IMR-90 (cell line): Measurements from ENCODE around the gene LAMP5. TPM values are rescaled to one million over a fixed set of nuclear protein-coding genes. Genes with fewer than 3 reads are reported as not detected.

ENCODE experiments used
- ATAC-seq: fragments of 200-7000 bp; cut with Tn5 transposase; 2 replicates; pipeline ENCODE4 v1.9.1; 2020; ENCODE audit warnings: low read depth, mild to moderate bottlenecking, moderate library complexity
- BruUV-seq: library from RNA; stranded (reverse); fragments of 400-500 nt; replicated peaks from 2 replicates; lab custom pipeline; 2021; lab: Mats Ljungman, UMichigan
- CTCF ChIA-PET: fragments of 300-600 bp; formaldehyde crosslinking; extraction: SDS; loops from one replicate; lab custom pipeline; 2021; ENCODE audit warnings: antibody characterized with exemption; lab: Yijun Ruan, JAX
- POLR2A ChIA-PET: fragments of 300-600 bp; sonication (Branson Sonifier 250); formaldehyde crosslinking; loops from one replicate; lab custom pipeline; 2022; ENCODE audit warnings: antibody characterized with exemption; ENCODE audit not compliant: unreplicated experiment; lab: Charles Lee
- DNase-seq: peaks from one replicate; pipeline ENCODE4 v3.0.0; 2013
- H2AFZ ChIP-seq: replicated peaks from 2 replicates; pipeline ENCODE3; 2013; ENCODE audit warnings: low read length, mild to moderate bottlenecking; ENCODE audit not compliant: poor library complexity
- H2AK5ac ChIP-seq: 2 replicates; pipeline ENCODE4 v1.6.1; 2013; ENCODE audit warnings: low read depth, low read length, inconsistent platforms
- H2AK9ac ChIP-seq: replicated peaks from 2 replicates; pipeline ENCODE3; 2013; ENCODE audit warnings: mild to moderate bottlenecking, low read depth, low read length, moderate library complexity; ENCODE audit not compliant: poor library complexity
- H2BK120ac ChIP-seq: 2 replicates; pipeline ENCODE4 v1.6.1; 2013; ENCODE audit warnings: low read depth, low read length, inconsistent platforms
- H2BK15ac ChIP-seq: 3 replicates; pipeline ENCODE4 v1.6.1; 2013; ENCODE audit warnings: low read depth, low read length, inconsistent platforms
- H2BK20ac ChIP-seq: 2 replicates; pipeline ENCODE4 v1.6.1; 2013; ENCODE audit warnings: low read depth, mild to moderate bottlenecking, inconsistent platforms, low read length, moderate library complexity
- H2BK5ac ChIP-seq: 2 replicates; pipeline ENCODE4 v1.6.1; 2013; ENCODE audit warnings: mild to moderate bottlenecking, low read depth, low read length, inconsistent platforms; ENCODE audit not compliant: poor library complexity, severe bottlenecking
- H3K14ac ChIP-seq: replicated peaks from 2 replicates; pipeline ENCODE4 v1.6.1; 2013; ENCODE audit warnings: low read depth, low read length, inconsistent platforms
- H3K18ac ChIP-seq: 2 replicates; pipeline ENCODE4 v1.6.1; 2013; ENCODE audit warnings: low read depth, low read length, control low read depth
- H3K23ac ChIP-seq: 2 replicates; pipeline ENCODE4 v1.6.1; 2013; ENCODE audit warnings: low read depth, low read length, inconsistent platforms
- H3K27ac ChIP-seq: 2 replicates; pipeline ENCODE4 v1.5.1; 2013; ENCODE audit warnings: mild to moderate bottlenecking, control low read depth, low read length; ENCODE audit not compliant: insufficient read depth
- H3K27me3 ChIP-seq: 2 replicates; pipeline ENCODE4 v1.6.1; 2013; ENCODE audit warnings: low read length; ENCODE audit not compliant: control insufficient read depth, insufficient read depth
- H3K36me3 ChIP-seq: 2 replicates; pipeline ENCODE4 v1.6.1; 2013; ENCODE audit warnings: low read length, mixed read lengths; ENCODE audit not compliant: control insufficient read depth, insufficient read depth
- H3K4ac ChIP-seq: 2 replicates; pipeline ENCODE4 v1.6.1; 2013; ENCODE audit warnings: low read depth, low read length, inconsistent platforms
- H3K4me1 ChIP-seq: 2 replicates; pipeline ENCODE4 v1.6.1; 2013; ENCODE audit warnings: low read length, mixed read lengths; ENCODE audit not compliant: control insufficient read depth, insufficient read depth
- H3K4me2 ChIP-seq: 2 replicates; pipeline ENCODE4 v1.6.1; 2013; ENCODE audit warnings: low read depth, mild to moderate bottlenecking, control low read depth, low read length, moderate library complexity
- H3K4me3 ChIP-seq: 2 replicates; pipeline ENCODE4 v1.5.1; 2013; ENCODE audit warnings: low read depth, mild to moderate bottlenecking, control low read depth, low read length, moderate library complexity; ENCODE audit not compliant: insufficient read depth
- H3K56ac ChIP-seq: 2 replicates; pipeline ENCODE4 v1.6.1; 2013; ENCODE audit warnings: low read length, inconsistent platforms; ENCODE audit not compliant: insufficient read depth; ENCODE audit errors: extremely low read depth
- H3K79me1 ChIP-seq, 2 experiments: 2 replicates each; pipeline ENCODE4 v1.6.1; 2013; ENCODE audit warnings: low read length in 2 of 2, inconsistent platforms in 1 of 2, low read depth in 1 of 2
- H3K9ac ChIP-seq: 2 replicates; pipeline ENCODE4 v1.6.1; 2013; ENCODE audit warnings: low read depth, low read length, control low read depth
- H3K9me1 ChIP-seq: 2 replicates; pipeline ENCODE4 v1.6.1; 2013; ENCODE audit warnings: low read length, inconsistent platforms; ENCODE audit not compliant: insufficient read depth
- H3K9me3 ChIP-seq: 2 replicates; pipeline ENCODE4 v1.6.1; 2013; ENCODE audit warnings: low read length; ENCODE audit not compliant: control insufficient read depth, insufficient read depth
- H4K20me1 ChIP-seq: 2 replicates; pipeline ENCODE4 v1.6.1; 2013; ENCODE audit warnings: low read length, inconsistent platforms; ENCODE audit not compliant: insufficient read depth
- H4K5ac ChIP-seq: 2 replicates; pipeline ENCODE4 v1.6.1; 2013; ENCODE audit warnings: mild to moderate bottlenecking, low read depth, low read length, control low read depth
- H4K8ac ChIP-seq, 2 experiments: 2 replicates each; pipeline ENCODE4 v1.6.1; 2013; ENCODE audit warnings: low read depth in 2 of 2, low read length in 2 of 2, control low read depth in 1 of 2, inconsistent platforms in 1 of 2
- H4K91ac ChIP-seq: 2 replicates; pipeline ENCODE4 v1.6.1; 2013; ENCODE audit warnings: low read depth, low read length, inconsistent platforms; ENCODE audit not compliant: insufficient read depth
- BHLHE40 ChIP-seq: fragments of 150-350 bp; IDR thresholded peaks from 2 replicates; pipeline ENCODE4 v1.6.1; 2016; ENCODE audit warnings: mild to moderate bottlenecking, low read depth, low read length
- CEBPB ChIP-seq: IDR thresholded peaks from 2 replicates; pipeline ENCODE4 v1.6.1; 2012; ENCODE audit warnings: low read depth, low read length, improper control_type of control experiment
- CHD1 ChIP-seq: IDR thresholded peaks from 2 replicates; pipeline ENCODE4 v1.6.1; 2012; ENCODE audit warnings: low read depth, low read length, improper control_type of control experiment
- FOS ChIP-seq: fragments of 150-350 bp; IDR thresholded peaks from 2 replicates; pipeline ENCODE4 v1.6.1; 2016; ENCODE audit warnings: low read depth, low read length
- MAFK ChIP-seq: IDR thresholded peaks from 2 replicates; pipeline ENCODE4 v1.6.1; 2012; ENCODE audit warnings: low read depth, low read length, improper control_type of control experiment
- MAZ ChIP-seq: IDR thresholded peaks from 2 replicates; pipeline ENCODE4 v1.6.1; 2012; ENCODE audit warnings: low read depth, mild to moderate bottlenecking, low read length, improper control_type of control experiment, moderate library complexity, borderline replicate concordance
- MXI1 ChIP-seq: IDR thresholded peaks from 2 replicates; pipeline ENCODE4 v1.6.1; 2012; ENCODE audit warnings: low read depth, mild to moderate bottlenecking, low read length, moderate library complexity, borderline replicate concordance
- NFE2L2 ChIP-seq: fragments of 150-350 bp; IDR thresholded peaks from 2 replicates; pipeline ENCODE4 v1.6.1; 2016; ENCODE audit warnings: low read depth, mild to moderate bottlenecking, low read length
- POLR2A ChIP-seq: IDR thresholded peaks from 2 replicates; pipeline ENCODE4 v1.6.1; 2012; ENCODE audit warnings: mild to moderate bottlenecking, low read depth, low read length
- RAD21 ChIP-seq: IDR thresholded peaks from 2 replicates; pipeline ENCODE4 v1.6.1; 2012; ENCODE audit warnings: low read length, improper control_type of control experiment
- RCOR1 ChIP-seq: IDR thresholded peaks from 2 replicates; pipeline ENCODE4 v1.6.1; 2012; ENCODE audit warnings: mild to moderate bottlenecking, low read length, improper control_type of control experiment; ENCODE audit not compliant: insufficient replicate concordance
- RFX5 ChIP-seq: IDR thresholded peaks from 2 replicates; pipeline ENCODE4 v1.8.0; 2012; ENCODE audit warnings: low read depth, mild to moderate bottlenecking, low read length, moderate library complexity
- SMC3 ChIP-seq: fragments of 150-350 bp; IDR thresholded peaks from 2 replicates; pipeline ENCODE4 v1.6.1; 2016; ENCODE audit warnings: low read depth, mild to moderate bottlenecking, antibody characterized with exemption, low read length, moderate library complexity
- WGBS, 2 experiments: methylation state at CpG; one replicate each; pipeline versions ENCODE4 v1.1.5 to v1.1.7; 2013; ENCODE audit warnings: missing lambda C conversion rate in 2 of 2; ENCODE audit not compliant: insufficient read length in 1 of 2; ENCODE audit errors: extremely low coverage in 2 of 2; 5-methylcytosine and 5-hydroxymethylcytosine counted together
- dilution Hi-C: fragments of 300-500 bp; cut with HindIII; formaldehyde crosslinking; loops from one replicate; pipeline ENCODE4 v1.14.3; 2018; ENCODE audit warnings: low sequenced_read_pairs; ENCODE audit not compliant: unreplicated experiment
- in situ Hi-C: fragments of 300-500 bp; cut with MboI; formaldehyde crosslinking; loops from 3 replicates; pipeline ENCODE4 v1.14.3; 2019; ENCODE audit warnings: low sequenced_read_pairs, inconsistent platforms, mixed read lengths
- intact Hi-C: fragments of 100-400 bp; cut with micrococcal nuclease; formaldehyde crosslinking; loops from 2 replicates; pipeline ENCODE4 v1.10.0; 2022
- polyA plus RNA-seq, 3 experiments: library from polyadenylated mRNA; depleted of rRNA; stranded (reverse); fragments of >200 nt; gene quantifications; 2 replicates each; pipeline ENCODE4 v1.2.3, GENCODE V29; 2012; ENCODE audit warnings: low replicate concordance in 1 of 3
- total RNA-seq: library from RNA; depleted of rRNA; stranded (reverse); fragments of >200 nt; gene quantifications from 2 replicates; pipeline ENCODE4 v1.2.3, GENCODE V29; 2012
- TF ChIP-seq, protein P1 (sequence below): conservative IDR thresholded peaks from 2 replicates; pipeline ENCODE4 v1.5.1; 2012; ENCODE audit warnings: mild to moderate bottlenecking, low read depth, low read length, improper control_type of control experiment
- TF ChIP-seq, protein P2 (sequence below): fragments of 150-350 bp; IDR thresholded peaks from 2 replicates; pipeline ENCODE4 v1.6.1; 2017; ENCODE audit warnings: mild to moderate bottlenecking, antibody characterized with exemption, low read length, low read depth
- TF ChIP-seq, protein P3 (sequence below): fragments of 150-350 bp; IDR thresholded peaks from 2 replicates; pipeline ENCODE4 v1.6.1; 2016; ENCODE audit warnings: low read depth, mild to moderate bottlenecking, low read length, moderate library complexity, borderline replicate concordance

The LAMP5 gene
- total and polyA plus RNA-seq, 2 of the 4 experiments (the other 2 are of a cell fraction): not detected

DNA sequence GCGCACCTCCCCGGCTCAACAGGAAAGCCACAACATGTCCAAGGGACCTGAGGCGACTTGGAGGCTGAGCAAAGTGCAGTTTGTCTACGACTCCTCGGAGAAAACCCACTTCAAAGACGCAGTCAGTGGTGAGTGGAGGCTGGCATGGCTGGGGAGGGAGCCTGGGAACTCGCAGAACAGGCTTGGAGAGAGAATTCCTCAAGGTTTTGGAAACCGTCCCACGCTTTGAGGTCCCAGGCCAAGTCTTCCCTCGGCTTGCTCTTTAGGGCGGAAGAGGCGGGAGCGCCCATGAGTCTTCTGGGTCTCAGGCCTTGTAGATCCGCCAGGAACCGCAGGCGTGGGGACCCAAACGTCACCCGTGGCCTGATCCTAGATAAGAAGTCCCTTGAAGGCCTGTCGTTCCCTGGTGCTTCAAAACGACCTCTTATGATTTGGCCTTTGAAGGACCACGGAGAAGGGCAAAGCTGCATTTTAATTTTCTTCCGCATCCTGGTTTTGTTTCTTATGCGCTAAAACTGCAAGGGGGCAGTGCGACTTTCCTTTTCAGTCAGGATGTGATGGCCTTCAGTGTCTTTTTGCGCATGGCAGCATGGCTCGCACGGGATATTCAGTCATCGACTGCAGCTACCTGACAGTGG is 2.0 kb downstream of the LAMP5 start:
- Histone ChIP-seq H3K4ac (no peak overlapping the region), H3K23ac (no peak overlapping the region), H3K56ac (no peak overlapping the region), H3K18ac (no peak overlapping the region), H2BK15ac (no peak overlapping the region), H3K4me2 (no peak overlapping the region), H4K8ac (no peak overlapping the region), H4K91ac (no peak overlapping the region), H2AK5ac (no peak overlapping the region), H4K20me1 (no peaks in the 10 kb centered on the region), H3K36me3 (no peaks in the 10 kb centered on the region), H2AK9ac (no peak overlapping the region), H4K5ac (no peak overlapping the region), H3K27me3 (peaks cover 62% of the 10 kb centered on the region), H2BK20ac (no peak overlapping the region), H3K9ac (no peak overlapping the region), H2BK5ac (no peak overlapping the region), H2AFZ (peak overlapping the region; percentile 64), H3K79me1 (no peaks in the 10 kb centered on the region), H3K9me3 (peaks cover 3% of the 10 kb centered on the region; the same call in 1 of the 2 replicates), H2BK120ac (no peak overlapping the region), H3K4me3 (no peak overlapping the region), H3K14ac (no peak overlapping the region), H3K27ac (no peak overlapping the region), H3K9me1 (no peaks in the 10 kb centered on the region), H3K4me1 (no peaks in the 10 kb centered on the region; the same call in 1 of the 2 replicates)
- no peak for DNase-seq
- no TSS peak for BruUV-seq
- WGBS, 2 experiments: 14% methylated on average over 15 of the region's 28 CpGs; no CpG with 5 or more reads in 1 of the 2 experiments
- no peak for TF ChIP-seq MXI1
- TF ChIP-seq FOS: no peak
- TF ChIP-seq RCOR1: no peak
- TF ChIP-seq, protein P1, sequence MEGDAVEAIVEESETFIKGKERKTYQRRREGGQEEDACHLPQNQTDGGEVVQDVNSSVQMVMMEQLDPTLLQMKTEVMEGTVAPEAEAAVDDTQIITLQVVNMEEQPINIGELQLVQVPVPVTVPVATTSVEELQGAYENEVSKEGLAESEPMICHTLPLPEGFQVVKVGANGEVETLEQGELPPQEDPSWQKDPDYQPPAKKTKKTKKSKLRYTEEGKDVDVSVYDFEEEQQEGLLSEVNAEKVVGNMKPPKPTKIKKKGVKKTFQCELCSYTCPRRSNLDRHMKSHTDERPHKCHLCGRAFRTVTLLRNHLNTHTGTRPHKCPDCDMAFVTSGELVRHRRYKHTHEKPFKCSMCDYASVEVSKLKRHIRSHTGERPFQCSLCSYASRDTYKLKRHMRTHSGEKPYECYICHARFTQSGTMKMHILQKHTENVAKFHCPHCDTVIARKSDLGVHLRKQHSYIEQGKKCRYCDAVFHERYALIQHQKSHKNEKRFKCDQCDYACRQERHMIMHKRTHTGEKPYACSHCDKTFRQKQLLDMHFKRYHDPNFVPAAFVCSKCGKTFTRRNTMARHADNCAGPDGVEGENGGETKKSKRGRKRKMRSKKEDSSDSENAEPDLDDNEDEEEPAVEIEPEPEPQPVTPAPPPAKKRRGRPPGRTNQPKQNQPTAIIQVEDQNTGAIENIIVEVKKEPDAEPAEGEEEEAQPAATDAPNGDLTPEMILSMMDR: no peak
- no peak for TF ChIP-seq MAZ
- TF ChIP-seq MAFK: no peak
- no peak for TF ChIP-seq CEBPB
- TF ChIP-seq CHD1: no peak
- TF ChIP-seq SMC3: no peak
- TF ChIP-seq, protein P2, sequence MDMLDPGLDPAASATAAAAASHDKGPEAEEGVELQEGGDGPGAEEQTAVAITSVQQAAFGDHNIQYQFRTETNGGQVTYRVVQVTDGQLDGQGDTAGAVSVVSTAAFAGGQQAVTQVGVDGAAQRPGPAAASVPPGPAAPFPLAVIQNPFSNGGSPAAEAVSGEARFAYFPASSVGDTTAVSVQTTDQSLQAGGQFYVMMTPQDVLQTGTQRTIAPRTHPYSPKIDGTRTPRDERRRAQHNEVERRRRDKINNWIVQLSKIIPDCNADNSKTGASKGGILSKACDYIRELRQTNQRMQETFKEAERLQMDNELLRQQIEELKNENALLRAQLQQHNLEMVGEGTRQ: no peak
- TF ChIP-seq, protein P3, sequence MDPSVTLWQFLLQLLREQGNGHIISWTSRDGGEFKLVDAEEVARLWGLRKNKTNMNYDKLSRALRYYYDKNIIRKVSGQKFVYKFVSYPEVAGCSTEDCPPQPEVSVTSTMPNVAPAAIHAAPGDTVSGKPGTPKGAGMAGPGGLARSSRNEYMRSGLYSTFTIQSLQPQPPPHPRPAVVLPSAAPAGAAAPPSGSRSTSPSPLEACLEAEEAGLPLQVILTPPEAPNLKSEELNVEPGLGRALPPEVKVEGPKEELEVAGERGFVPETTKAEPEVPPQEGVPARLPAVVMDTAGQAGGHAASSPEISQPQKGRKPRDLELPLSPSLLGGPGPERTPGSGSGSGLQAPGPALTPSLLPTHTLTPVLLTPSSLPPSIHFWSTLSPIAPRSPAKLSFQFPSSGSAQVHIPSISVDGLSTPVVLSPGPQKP: no peak
- TF ChIP-seq RAD21: no peak
- TF ChIP-seq RFX5: no peak
- TF ChIP-seq NFE2L2: no peak
- no peak for TF ChIP-seq POLR2A
- no peak for TF ChIP-seq BHLHE40
- dilution Hi-C loops (no loop called here), in situ Hi-C loops (no loop called here), intact Hi-C loops (loop anchor here (5.0 kb wide), 1 partner anchor 76 kb away; no protein-coding TSS in a partner anchor)
- CTCF ChIA-PET: no interaction called here
- POLR2A ChIA-PET: no interaction called here
- ATAC-seq: no peak
